T1000 (cell line): ENCODE data around the gene INSC.

Experiments used
- DNase-seq: peaks from one replicate; lab custom pipeline; 2025; ENCODE audit warnings: mixed read lengths; lab: John Stamatoyannopoulos, UW

The INSC gene

GRCh38 chr11:15217416-15217815 lies 102.7 kb downstream of the INSC start:
- no peak for DNase-seq

DNA sequence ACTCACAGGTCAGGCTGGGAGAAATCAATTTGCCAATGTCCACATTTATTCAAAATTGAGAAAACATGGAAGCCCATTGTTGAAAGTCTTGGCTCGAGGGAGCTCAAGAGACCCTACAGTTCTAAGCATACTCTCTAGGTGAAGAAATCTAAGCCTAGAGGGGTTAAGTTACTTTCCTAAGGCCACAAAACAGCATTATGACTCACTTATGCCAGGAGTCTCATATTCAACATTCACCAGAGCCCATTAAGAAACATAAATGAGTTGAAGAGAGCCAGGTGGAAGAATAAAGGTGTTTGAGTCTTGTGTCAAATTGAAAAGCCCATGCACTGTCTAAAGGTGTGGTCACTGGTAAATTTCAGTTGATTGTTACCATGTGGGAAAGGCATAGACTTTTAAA lies 108.1 kb downstream of the INSC start:
- DNase-seq: no peak

DNA sequence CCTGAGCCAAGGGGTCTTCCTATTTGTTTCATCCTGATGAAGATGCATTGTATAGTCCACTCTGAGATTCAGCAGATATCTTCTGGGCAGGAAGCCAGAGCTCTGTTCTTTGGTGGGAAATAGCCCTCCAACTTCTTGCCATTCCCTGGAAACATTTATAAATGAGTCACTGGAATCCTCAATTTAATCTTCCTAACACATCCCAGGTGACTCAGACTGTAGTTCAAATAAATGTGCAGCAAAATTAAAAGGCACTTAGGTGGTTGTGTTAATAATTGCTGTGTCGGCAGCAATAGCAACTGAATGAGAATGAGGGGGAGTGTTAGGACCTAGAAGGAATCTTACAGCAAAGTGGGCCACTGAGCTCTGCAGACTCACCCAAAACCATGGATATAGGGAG lies 108.6 kb downstream of the INSC start:
- DNase-seq: no peak

- no peak for DNase-seq
Observed at GRCh38 chr11:15224466-15224865, 109.7 kb downstream of the INSC start.

GRCh38 chr11:15227011-15227410 lies 112.3 kb downstream of the INSC start:
- no peak for DNase-seq

- DNase-seq: no peak
Observed at GRCh38 chr11:15228331-15228849, 113.7 kb downstream of the INSC start.

DNA sequence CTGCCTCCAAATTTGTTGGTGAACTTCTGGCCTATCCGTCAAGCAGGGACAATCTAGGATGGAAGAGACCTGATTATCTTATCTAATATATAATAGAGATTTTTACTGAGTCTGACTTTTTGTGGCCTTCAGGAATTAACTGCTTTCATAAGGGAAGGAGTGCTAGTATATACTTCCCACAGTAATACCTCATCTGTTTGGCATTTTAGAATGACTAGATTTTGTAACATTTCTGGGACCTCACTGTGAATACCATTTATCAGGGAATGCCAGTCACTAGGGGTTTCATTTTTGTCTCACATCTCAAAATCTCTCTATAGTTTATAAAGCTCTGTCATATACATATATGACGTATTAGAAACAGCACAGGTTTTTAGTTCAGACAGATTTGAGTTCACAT lies 114.3 kb downstream of the INSC start:
- no peak for DNase-seq

DNA sequence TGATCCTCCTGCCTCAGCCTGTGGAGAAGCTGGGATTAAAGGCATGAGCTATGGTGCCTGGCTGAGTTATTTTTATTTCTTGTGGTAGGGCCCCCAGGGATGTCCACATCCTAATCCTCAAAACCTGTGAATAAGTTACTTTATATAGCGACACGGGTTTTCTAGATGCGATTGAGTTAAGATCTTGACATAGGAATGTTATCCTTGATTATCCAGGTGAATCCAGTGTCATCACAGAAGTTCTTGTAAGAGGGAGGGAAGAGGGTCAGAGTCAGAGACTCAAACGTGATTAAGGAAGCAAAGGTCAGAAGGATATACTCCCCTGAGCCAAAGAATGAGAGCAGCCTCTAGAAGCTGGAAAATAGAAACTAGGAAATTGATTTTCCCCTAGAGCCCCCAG lies 117.8 kb downstream of the INSC start:
- no peak for DNase-seq

DNA sequence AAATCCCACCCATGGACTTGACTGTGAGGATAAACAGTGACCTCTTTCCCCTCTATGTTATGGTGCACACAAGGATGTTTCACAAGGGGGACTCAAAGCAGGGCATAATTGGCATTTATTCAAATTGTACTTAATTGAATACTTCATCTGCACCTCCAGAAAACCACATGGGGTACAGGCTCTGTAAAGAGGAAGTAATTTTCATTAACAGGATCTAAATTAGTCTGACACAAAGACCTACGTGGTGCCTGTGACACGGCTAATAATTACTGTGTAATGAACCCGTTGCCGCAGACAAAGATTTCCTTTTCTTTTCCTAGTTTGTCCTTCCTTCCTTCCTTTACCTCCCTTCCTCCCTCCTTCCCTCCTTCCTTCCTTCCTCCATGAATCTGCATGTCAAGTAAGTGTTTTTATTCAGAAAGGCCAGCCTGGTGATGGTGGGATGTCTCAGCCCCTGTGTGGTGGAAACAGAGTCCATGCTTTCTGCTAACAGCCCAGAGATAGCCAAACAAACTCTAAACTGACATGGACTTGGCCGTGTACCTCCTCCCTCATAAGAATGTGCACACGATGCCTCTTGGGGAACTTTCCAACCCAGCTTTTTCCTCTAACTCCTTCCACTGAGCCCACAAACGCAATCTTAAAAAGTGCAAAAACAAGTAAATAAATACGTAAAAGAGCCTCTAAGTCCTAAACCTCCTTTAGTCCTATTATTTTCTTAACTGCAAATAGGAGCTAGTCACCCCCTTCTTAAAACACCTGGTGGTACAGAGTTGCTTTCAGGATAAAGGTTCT lies 118.8 kb downstream of the INSC start:
- no peak for DNase-seq

- no peak for DNase-seq
Observed at GRCh38 chr11:15234796-15235195, 120.1 kb downstream of the INSC start.

- no peak for DNase-seq
Observed at GRCh38 chr11:15236559-15236958, 121.8 kb downstream of the INSC start.

- no peak for DNase-seq
Observed at GRCh38 chr11:15238856-15239255, 124.1 kb downstream of the INSC start.

- no peak for DNase-seq
Observed at GRCh38 chr11:15248749-15249148, 134.0 kb downstream of the INSC start.

- DNase-seq: no peak
Observed at GRCh38 chr11:15258433-15259165, 143.9 kb downstream of the INSC start.

DNA sequence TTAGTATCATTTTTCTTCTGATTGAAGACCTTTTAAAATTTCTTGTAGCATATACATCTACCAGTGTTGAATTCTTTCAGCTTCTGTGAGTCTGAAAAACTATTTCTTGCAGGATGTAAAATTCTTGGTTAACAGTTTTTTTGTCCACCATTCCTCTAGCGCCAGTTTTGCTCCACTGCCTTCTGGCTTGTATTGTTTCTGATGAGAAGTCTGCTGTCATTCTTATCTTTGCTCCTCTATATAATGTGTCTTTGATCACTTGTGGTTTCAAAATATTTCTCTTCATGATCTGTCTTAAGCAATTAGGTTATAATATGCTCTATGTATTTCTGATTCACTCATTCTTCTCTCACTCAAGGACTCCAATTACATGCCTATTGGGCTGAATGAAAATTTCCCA lies 152.3 kb downstream of the INSC start:
- no peak for DNase-seq

GRCh38 chr11:15268598-15268997 lies 153.9 kb downstream of the INSC start:
- no peak for DNase-seq

- no peak for DNase-seq
Observed at GRCh38 chr11:15275141-15275540, 160.4 kb downstream of the INSC start.

DNA sequence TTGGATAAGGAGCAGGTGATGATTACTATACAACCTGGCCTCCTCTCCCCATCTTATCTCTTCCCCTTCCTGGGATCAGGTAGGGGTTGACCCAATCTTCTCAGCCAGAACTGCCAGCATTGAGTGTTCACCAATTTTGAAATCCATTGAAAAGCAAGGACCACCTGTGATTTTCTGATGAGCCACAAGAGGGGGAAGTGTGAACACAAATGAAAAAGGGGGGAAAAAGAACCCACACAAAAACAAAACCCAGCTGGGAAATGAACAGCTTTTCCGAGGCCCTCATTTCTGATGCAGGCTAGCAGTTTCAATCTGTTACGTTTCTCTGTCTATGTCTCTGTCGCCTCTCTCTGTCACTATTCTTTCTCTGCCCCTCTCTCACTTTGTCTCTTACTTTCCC lies 161.9 kb downstream of the INSC start:
- no peak for DNase-seq

DNA sequence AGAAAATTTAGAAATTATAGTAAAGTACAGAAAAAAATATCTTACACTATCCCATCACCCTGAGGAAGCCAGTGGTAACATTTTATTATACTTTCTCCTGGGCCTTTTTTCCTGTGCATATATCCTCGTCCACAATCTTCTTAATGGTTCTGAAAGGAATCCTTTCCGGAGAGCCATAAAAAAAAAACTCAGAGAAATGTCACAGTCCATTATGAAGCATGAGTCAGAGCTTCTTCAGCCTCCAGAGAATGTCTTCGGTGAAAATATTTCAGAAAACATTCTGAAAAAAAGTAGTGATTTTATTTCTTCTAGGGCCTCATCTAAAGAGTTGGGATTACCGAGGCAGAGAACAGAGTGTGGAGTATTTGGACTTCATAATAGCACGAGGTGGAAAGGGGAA lies 163.4 kb downstream of the INSC start:
- DNase-seq: no peak

DNA sequence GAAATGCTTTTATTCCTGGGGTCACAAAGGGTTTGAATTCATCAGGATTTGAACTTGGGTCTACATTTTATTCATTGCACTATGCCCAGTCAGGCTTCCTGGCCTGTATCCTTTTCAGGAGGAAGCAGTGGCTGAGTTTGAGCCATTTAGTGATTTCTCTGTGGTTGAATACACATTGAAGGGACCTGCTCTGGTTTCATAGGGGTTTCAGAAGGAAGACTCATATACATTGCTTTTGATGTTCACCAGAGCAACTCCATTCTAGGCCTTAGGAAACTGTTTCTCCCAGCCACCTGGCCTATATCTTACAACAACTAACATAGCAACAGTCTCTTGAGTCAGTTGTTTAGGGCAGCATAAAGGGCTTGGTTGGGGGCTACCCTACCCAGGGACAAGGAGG lies 165.7 kb downstream of the INSC start:
- DNase-seq: no peak

DNA sequence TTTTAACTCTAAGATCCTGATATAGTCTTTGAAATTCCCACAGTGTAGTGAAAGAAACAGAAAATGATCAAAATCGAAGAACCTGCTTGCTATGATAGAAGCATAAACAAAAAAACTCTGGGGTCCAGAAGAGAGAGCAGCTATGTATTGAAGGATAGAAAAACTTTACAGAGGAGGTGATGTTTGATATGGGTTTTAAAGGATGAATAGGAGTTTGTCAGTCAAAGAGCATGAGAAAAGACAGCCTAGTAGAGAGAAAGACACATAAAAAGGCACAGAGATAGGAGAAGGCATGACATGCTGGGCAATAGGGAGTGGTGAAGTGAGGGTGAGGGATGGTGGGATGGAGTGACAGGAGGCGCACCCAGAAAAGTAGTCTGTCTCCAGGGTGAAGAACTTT lies 168.0 kb downstream of the INSC start:
- no peak for DNase-seq

DNA sequence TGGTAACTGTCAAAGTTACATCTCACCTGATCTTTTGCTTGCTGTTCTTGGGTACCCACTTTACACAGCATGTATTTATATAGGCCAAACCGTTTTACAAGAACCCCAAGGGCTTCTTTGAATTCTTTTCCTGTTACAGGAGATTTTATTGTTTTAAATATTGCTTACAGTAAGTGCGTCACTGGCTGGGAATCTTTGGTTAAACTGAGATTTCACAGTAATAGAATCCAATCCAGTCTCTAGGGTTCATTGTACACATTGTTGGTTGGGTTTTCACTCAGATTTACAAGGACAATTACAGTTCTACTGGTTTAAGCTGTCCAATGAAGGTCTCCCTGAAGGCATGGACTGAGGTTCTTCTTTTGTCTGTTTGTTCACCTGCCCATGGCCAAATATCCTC lies 171.7 kb downstream of the INSC start:
- DNase-seq: no peak

- peak; percentile 55 for DNase-seq
Observed at GRCh38 chr11:15288863-15289262, 174.1 kb downstream of the INSC start.
